Measurements from ENCODE around the gene ESRRG. TPM values are rescaled to one million over a fixed set of nuclear protein-coding genes. Genes with fewer than 3 reads are reported as not detected.

ESRRG gene
- total RNA-seq, 1 donor from 2014 or later = 1.5 TPM

GRCh38 chr1:216553766-216554165 is 169.5 kb downstream of the ESRRG start:
- Mint-ChIP-seq H3K27ac (ENCODE audit: unreplicated experiment) (no peak overlapping the region), H3K9me3 (no peaks in the 10 kb centered on the region), H3K4me1 (peaks cover 4% of the 10 kb centered on the region), H3K4me3 (no peak overlapping the region), H3K27me3 (ENCODE audit: low read depth) (no peaks in the 10 kb centered on the region), H3K36me3 (ENCODE audit: low read depth) (no peaks in the 10 kb centered on the region)
- TF ChIP-seq, protein P1, sequence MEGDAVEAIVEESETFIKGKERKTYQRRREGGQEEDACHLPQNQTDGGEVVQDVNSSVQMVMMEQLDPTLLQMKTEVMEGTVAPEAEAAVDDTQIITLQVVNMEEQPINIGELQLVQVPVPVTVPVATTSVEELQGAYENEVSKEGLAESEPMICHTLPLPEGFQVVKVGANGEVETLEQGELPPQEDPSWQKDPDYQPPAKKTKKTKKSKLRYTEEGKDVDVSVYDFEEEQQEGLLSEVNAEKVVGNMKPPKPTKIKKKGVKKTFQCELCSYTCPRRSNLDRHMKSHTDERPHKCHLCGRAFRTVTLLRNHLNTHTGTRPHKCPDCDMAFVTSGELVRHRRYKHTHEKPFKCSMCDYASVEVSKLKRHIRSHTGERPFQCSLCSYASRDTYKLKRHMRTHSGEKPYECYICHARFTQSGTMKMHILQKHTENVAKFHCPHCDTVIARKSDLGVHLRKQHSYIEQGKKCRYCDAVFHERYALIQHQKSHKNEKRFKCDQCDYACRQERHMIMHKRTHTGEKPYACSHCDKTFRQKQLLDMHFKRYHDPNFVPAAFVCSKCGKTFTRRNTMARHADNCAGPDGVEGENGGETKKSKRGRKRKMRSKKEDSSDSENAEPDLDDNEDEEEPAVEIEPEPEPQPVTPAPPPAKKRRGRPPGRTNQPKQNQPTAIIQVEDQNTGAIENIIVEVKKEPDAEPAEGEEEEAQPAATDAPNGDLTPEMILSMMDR (conservative IDR thresholded peaks at IDR 0.05) = no peak
- DNase-seq (ENCODE audit: low read depth, low spot score) = no peak

DNA sequence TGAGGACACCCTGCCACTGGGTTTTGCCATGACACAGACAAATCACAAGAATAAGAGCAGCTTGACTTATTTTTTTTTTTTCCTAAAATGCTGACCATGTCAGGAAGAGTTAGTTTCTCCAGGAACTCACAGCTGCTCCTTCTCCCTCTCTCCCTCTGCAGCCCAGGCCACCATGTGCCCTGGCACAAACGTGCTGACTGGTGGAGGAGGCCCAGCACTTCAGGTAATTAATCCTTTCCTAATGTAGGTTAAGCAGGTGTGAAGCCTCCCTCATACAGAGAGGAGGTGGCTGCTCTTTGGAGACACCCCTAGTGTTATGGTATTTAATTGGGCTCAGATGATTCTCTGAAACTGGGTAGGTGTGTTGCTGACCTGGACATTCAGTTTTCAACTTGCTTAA is 170.2 kb downstream of the ESRRG start:
- DNase-seq (ENCODE audit: low read depth, low spot score) = no peak
- Mint-ChIP-seq H3K27me3 (ENCODE audit: low read depth) (no peaks in the 10 kb centered on the region), H3K36me3 (ENCODE audit: low read depth) (no peaks in the 10 kb centered on the region), H3K4me1 (peaks cover 4% of the 10 kb centered on the region), H3K27ac (ENCODE audit: unreplicated experiment) (no peak overlapping the region), H3K9me3 (no peaks in the 10 kb centered on the region), H3K4me3 (no peak overlapping the region)
- TF ChIP-seq, protein P1 (conservative IDR thresholded peaks at IDR 0.05) = no peak

DNA sequence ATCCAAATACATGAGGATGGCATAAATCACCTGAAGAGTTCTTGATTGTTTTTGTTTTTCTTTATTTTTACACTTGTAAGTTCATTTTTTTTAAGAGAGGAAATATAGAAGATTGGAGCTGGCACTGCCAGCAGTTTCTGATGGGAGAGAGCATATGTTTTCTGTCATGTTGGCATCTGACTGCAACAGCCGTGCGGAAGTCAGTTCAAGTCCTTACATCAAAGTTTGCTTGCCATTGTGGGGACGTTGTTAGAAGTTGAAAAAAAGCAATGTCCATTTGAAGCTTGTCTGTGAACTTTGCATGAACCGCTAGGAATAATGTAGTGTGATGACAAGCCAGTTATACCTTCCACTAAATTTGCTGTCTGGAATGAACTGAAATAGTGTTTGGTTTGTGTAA is 173.4 kb downstream of the ESRRG start:
- H3K4me1 Mint-ChIP-seq = no peaks in the 10 kb centered on the region
- H3K27me3 Mint-ChIP-seq (ENCODE audit: low read depth) = no peaks in the 10 kb centered on the region
- TF ChIP-seq, protein P1 (conservative IDR thresholded peaks at IDR 0.05) = no peak
- H3K27ac Mint-ChIP-seq (ENCODE audit: unreplicated experiment) = no peak overlapping the region
- no peaks in the 10 kb centered on the region for H3K36me3 Mint-ChIP-seq (ENCODE audit: low read depth)
- no peak overlapping the region for H3K4me3 Mint-ChIP-seq
- no peaks in the 10 kb centered on the region for H3K9me3 Mint-ChIP-seq
- DNase-seq (ENCODE audit: low read depth, low spot score) = no peak

GRCh38 chr1:216542741-216543140 is 180.5 kb downstream of the ESRRG start:
- DNase-seq (ENCODE audit: low read depth, low spot score) = no peak
- H3K27ac Mint-ChIP-seq (ENCODE audit: unreplicated experiment) = peak overlapping the region; percentile 75
- no peaks in the 10 kb centered on the region for H3K27me3 Mint-ChIP-seq (ENCODE audit: low read depth)
- TF ChIP-seq, protein P1 (conservative IDR thresholded peaks at IDR 0.05) = no peak
- no peak overlapping the region for H3K4me3 Mint-ChIP-seq
- H3K9me3 Mint-ChIP-seq = no peaks in the 10 kb centered on the region
- no peaks in the 10 kb centered on the region for H3K4me1 Mint-ChIP-seq
- H3K36me3 Mint-ChIP-seq (ENCODE audit: low read depth) = no peaks in the 10 kb centered on the region

DNA sequence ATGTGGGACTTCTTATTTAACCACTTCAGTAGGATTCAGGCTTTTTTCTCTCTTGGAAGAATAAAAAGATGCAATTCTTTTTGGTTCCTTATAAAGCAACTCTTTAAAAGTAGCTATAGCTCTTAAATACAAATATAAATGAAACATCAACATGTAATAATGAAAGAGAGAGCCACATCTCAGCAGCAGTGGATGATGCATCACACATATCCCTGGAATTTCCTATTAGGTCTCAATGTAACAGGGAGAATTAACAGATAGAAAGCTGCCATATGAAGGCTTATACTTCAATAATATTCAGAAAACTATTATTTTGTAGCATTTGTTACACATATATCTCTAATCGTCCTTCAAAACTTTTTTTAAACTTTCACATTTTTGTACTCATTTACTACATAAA is 181.0 kb downstream of the ESRRG start:
- Mint-ChIP-seq H3K27ac (ENCODE audit: unreplicated experiment) (no peak overlapping the region), H3K9me3 (no peaks in the 10 kb centered on the region), H3K36me3 (ENCODE audit: low read depth) (no peaks in the 10 kb centered on the region), H3K4me1 (no peaks in the 10 kb centered on the region), H3K27me3 (ENCODE audit: low read depth) (no peaks in the 10 kb centered on the region), H3K4me3 (no peak overlapping the region)
- no peak for DNase-seq (ENCODE audit: low read depth, low spot score)
- TF ChIP-seq, protein P1 (conservative IDR thresholded peaks at IDR 0.05) = no peak

- Mint-ChIP-seq H3K36me3 (ENCODE audit: low read depth) (no peaks in the 10 kb centered on the region), H3K9me3 (no peaks in the 10 kb centered on the region), H3K27ac (ENCODE audit: unreplicated experiment) (no peak overlapping the region), H3K4me1 (no peaks in the 10 kb centered on the region), H3K27me3 (ENCODE audit: low read depth) (no peaks in the 10 kb centered on the region), H3K4me3 (no peak overlapping the region)
- TF ChIP-seq, protein P1 (conservative IDR thresholded peaks at IDR 0.05) = no peak
- DNase-seq (ENCODE audit: low read depth, low spot score) = no peak
Measured at GRCh38 chr1:216535751-216536150, 187.5 kb downstream of the ESRRG start.

All from neural crest cell (in vitro differentiated cells).